ENCODE results near the gene LYPD1.

- TF ChIP-seq ATF3 (IDR thresholded peaks at IDR 0.05) (no peak), CTCF (IDR thresholded peaks at IDR 0.05; ENCODE audit: low read depth, low read length, missing input control) (no peak), MAX (IDR thresholded peaks at IDR 0.05) (no peak), RAD21 (IDR thresholded peaks at IDR 0.05) (no peak), YY1 (IDR thresholded peaks at IDR 0.05) (no peak), REST (IDR thresholded peaks at IDR 0.05) (no peak), SP1 (IDR thresholded peaks at IDR 0.05) (no peak), RXRA (IDR thresholded peaks at IDR 0.05) (no peak), JUND (IDR thresholded peaks at IDR 0.05) (no peak), HNF4G (IDR thresholded peaks at IDR 0.05) (no peak), TAF1 (conservative IDR thresholded peaks at IDR 0.05) (no peak), HNF4A (conservative IDR thresholded peaks at IDR 0.05) (no peak)
Observed at GRCh38 chr2:132605236-132606180, 64.5 kb downstream of the LYPD1 start.

Data from liver (tissue), 3 donors.